GM08714 (cell line): Measurements from ENCODE around the gene EIF4EBP2.

Experiments
- H3K4me3 ChIP-seq: fragments of 200-500 bp; sonication (Bioruptor generic); 2 replicates; pipeline ENCODE4 v1.5.1; 2014; ENCODE audit warnings: mild to moderate bottlenecking, low read length, inconsistent platforms
- ZNF274 ChIP-seq: IDR thresholded peaks from 2 replicates; pipeline ENCODE4 v1.6.1; 2012; ENCODE audit warnings: mild to moderate bottlenecking, low read depth, low read length

Gene EIF4EBP2

DNA sequence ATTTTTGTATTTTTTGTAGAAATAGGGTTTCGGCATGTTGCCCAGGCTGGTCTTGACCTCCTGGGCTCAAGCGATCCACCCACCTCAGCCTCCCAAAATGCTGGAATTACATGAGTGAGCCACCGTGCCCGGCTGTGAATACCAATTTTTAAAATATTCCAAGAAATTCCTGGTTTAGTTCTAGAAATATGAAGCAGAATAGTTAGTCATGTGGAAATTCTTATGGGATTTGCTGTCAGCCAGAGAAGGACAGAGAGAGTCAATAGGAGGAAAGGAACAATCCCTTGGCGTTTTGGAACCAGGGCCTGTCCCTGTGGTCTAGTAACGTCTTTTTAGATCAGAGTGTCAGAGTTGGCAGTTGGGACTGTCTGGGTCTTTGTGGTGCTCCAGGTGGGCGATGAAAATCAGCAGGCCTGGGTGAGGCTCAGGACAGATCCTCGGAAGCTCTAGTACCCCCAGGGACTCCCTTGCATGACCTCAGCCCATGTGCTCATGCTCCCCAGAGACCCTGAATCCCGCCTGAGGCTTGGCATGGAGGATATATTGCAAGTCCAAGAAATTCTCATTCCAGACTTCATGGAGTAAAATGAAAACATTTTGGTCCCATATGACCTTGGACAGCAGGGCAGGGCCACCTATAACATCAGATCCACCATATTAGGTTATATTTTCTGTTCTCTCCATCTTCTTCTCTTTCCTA is 29.8 kb downstream of the EIF4EBP2 start:
- TF ChIP-seq ZNF274: no peak
- no peak overlapping the region for H3K4me3 ChIP-seq

- no peak for TF ChIP-seq ZNF274
- H3K4me3 ChIP-seq: no peak overlapping the region
Observed at GRCh38 chr10:70435241-70436085, 31.5 kb downstream of the EIF4EBP2 start.

DNA sequence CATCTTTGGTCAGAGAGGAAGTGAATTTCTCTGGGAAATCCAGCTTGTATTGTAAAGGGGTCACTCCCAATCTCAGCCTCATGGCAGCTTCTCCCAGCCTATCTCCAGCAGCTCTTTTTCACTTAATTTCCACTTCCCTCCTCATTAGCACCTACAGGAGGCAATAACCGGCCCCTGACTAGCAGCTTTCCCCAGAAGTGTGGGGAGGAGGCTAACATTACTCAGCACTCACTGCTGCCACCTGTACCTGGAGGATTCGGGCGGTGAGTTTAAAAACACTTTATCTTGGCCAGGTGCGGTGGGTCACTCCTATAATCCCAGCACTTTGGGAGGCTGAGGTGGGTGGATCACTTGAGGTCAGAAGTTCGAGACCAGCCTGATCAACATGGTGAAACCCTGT is 33.8 kb downstream of the EIF4EBP2 start:
- no peak overlapping the region for H3K4me3 ChIP-seq
- TF ChIP-seq ZNF274: no peak

DNA sequence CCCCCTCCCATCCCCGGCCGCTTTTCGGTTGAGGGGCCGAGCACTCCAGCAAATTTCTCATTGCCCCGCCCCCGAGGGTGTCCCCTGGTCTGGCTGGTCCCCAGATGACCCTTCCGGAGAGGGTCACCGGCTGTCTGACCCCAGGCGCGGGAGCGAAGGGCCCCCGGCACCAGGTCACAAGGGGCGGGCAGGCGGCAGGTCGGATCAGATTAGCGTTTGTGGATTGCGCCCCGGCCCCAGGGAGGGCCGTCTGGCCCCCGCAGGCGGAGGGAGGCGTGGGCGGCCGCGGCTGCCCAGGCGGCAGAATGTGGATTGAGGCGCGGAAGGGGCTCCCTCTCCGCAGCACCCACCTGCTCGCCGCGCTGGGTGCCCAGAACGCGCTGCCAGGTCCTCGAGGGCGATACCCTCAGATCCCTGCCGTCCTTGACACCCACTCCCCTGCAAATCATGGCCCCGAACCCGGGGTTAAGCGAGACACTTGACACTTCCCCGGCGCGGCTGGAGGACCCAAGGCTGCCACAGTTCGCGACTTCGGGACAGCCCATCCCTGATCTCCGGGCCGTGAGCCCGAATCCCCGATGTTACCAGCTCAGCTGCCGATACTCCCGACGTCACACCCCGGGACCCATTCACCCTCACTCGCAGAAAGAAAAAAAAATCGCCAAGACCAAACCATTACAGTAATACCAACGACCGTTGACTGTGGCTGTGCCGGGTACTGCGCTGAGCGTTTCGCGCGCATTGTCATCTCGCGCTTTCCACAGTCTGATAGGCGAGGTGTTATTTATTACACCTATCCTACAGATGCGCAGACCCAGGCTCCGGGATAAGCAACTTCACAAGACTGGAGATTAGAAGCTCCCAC is 36.6 kb downstream of the EIF4EBP2 start:
- no peak for TF ChIP-seq ZNF274
- no peak overlapping the region for H3K4me3 ChIP-seq

GRCh38 chr10:70441161-70441894 is 37.4 kb downstream of the EIF4EBP2 start, which contains the start of gene NODAL:
Gene NODAL, minus strand, starts transcription at chr10:70441681. Its CDS starts 14 bp downstream, at chr10:70441667.
- TF ChIP-seq ZNF274: no peak

DNA sequence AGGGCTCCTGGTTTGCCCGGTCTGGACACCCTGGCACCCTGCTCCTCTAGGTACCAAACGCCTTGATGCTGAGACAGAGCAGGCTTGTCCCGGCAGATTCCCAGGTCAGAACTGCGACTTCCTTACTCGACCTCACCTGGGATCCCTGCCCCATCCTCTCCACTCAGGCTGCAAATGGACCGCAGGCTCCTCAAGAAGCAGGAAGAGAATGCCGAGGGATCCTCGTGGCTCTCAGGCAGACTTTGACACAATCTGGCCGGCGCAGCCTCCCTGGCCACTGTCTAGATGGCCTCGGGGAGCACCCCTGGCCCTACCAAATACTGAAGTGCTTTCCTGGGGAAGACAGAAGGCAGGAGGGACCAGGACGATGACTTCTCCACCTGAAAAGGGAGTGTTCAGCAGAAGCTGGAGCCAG is 38.0 kb downstream of the EIF4EBP2 start:
- TF ChIP-seq ZNF274: no peak
- no peak overlapping the region for H3K4me3 ChIP-seq

More at GRCh38 chr10:70441161-70441894, 37.4 kb downstream of the EIF4EBP2 start, which contains the start of gene NODAL:
- H3K4me3 ChIP-seq: no peak within 1 kb of the TSS

DNA sequence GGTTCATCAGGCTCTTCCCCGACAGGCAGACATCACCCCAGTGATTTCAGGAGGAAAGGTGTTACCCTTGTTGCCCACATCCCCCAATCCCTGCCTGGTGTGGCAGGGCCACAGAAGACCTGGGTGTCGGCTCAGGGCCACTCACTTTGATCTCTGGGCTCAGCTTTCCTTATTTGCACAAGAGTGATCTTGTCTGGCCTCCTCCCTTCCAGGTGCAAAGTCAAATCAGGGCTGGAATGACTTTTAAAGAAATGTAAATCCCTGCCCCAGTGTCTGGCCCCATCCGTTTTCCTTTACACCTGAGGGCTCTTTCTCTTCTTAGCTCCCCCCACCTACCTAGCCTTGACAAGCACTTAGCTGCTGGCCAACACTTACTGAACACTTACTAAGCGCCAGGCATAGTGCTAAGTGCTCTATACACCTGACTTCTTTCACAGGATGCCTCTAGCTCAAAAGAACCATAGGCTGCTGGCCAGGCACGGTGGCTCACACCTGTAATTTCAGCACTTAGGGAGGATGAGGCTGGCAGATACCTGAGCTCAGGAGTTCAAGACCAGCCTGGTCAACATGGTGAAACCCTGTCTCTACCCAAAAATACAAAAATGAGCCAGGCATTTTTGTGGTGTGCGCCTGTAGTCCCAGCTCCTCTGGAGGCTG is 38.5 kb downstream of the EIF4EBP2 start:
- TF ChIP-seq ZNF274: no peak
- H3K4me3 ChIP-seq: no peak overlapping the region

DNA sequence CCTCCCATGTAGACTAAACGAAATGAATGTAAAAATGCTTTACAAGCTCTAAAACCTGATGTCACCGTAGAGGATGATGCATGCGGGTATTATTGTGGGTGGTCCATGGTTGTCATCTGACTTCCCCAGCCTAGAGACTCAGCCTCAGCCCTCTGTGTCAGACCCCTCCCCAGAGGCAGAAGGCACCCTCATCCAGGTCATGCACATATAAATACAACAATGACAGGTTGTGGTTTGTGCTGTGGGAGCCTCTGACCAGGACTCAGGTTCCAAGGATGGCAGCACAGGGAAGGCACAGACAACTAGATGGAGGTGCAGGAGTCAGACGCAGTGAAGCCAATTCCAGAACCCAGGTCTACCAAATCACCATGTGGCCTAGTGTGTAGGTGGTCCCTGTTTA is 40.8 kb downstream of the EIF4EBP2 start:
- no peak overlapping the region for H3K4me3 ChIP-seq
- TF ChIP-seq ZNF274: no peak

- no peak overlapping the region for H3K4me3 ChIP-seq
- no peak for TF ChIP-seq ZNF274
Observed at GRCh38 chr10:70445718-70446657, 42.0 kb downstream of the EIF4EBP2 start.

DNA sequence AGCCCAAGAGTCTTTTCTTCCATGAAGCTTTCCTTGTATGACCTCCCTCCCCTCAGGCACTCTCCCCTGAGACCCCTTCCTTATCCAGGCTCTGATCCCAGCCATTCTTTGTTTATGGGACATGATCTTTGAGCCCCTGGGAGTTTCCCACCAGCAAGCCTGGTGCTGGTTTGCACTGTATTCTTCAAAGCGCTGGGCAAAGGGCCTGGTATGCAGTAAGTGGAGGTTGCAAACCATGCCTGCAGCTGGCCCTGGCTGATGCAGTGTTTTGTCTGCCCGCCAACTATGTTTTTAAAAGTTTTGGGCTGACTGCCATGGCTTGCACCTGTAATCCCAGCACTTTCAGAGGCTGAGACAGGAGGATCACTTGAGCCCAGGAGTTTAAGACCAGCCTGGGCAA is 44.3 kb downstream of the EIF4EBP2 start:
- no peak for TF ChIP-seq ZNF274
- H3K4me3 ChIP-seq: no peak overlapping the region

DNA sequence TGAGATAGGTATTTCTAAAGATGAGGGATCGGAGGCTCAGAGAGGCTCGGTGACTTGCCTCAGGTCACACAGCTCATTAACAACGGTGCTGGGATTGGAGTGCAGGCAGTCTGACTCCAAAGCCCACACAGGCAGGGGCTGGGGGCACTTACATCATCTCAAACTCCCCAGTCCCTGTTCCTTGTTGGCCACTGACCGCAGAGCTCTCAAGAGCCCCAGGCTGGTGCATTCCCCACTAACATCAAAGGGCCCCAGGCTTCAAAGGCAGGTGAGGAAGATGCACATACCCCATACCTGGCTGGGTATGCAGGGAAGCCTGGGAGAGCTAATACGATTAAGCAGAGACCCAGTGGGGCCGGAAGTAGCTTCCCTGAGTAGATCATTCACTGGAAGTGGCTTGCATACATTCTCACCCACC is 51.3 kb downstream of the EIF4EBP2 start:
- H3K4me3 ChIP-seq: no peak overlapping the region
- no peak for TF ChIP-seq ZNF274

GRCh38 chr10:70456164-70456563 is 52.2 kb downstream of the EIF4EBP2 start:
- TF ChIP-seq ZNF274: no peak
- no peak overlapping the region for H3K4me3 ChIP-seq
